Endodermal cell (in vitro differentiated cells): ENCODE data around the gene LRRK1. TPM values are rescaled to one million over a fixed set of nuclear protein-coding genes. Genes with fewer than 3 reads are reported as not detected.
A peak's percentile ranks its signal among the peaks of the same experiment; 100 is the strongest.

Experiments
- DNase-seq: peaks from one replicate; pipeline ENCODE4 v3.0.0-alpha.2; 2017
- H3K27ac ChIP-seq: 2 replicates; pipeline ENCODE4 v1.5.1; 2013; ENCODE audit warnings: mild to moderate bottlenecking, low read depth, low read length, moderate library complexity
- H3K27me3 ChIP-seq: 2 replicates; pipeline ENCODE4 v1.6.1; 2013; ENCODE audit warnings: mild to moderate bottlenecking, low read length, moderate library complexity; ENCODE audit not compliant: insufficient read depth, control insufficient read depth, poor library complexity, severe bottlenecking
- H3K36me3 ChIP-seq: 2 replicates; pipeline ENCODE4 v1.7.0; 2013; ENCODE audit warnings: mild to moderate bottlenecking, low read length, moderate library complexity; ENCODE audit not compliant: control insufficient read depth, insufficient read depth
- H3K4me1 ChIP-seq: one replicate; pipeline ENCODE4 v1.7.0; 2013; ENCODE audit warnings: low read length; ENCODE audit not compliant: control insufficient read depth, insufficient read depth
- H3K4me3 ChIP-seq: 2 replicates; pipeline ENCODE4 v1.5.1; 2013; ENCODE audit warnings: mild to moderate bottlenecking, low read length, moderate library complexity
- H3K9ac ChIP-seq: 2 replicates; pipeline ENCODE4 v1.6.1; 2013; ENCODE audit warnings: mild to moderate bottlenecking, low read length, moderate library complexity; ENCODE audit not compliant: poor library complexity, severe bottlenecking; ENCODE audit errors: extremely low read depth
- H3K9me3 ChIP-seq: 2 replicates; pipeline ENCODE4 v1.6.1; 2013; ENCODE audit warnings: mild to moderate bottlenecking, low read length, moderate library complexity; ENCODE audit not compliant: control insufficient read depth
- H3K27ac Mint-ChIP-seq: 2 replicates; pipeline ENCODE4 v1.8.0; 2020; ENCODE audit warnings: mixed read lengths
- H3K27me3 Mint-ChIP-seq: 2 replicates; pipeline ENCODE4 v1.8.0; 2021; ENCODE audit warnings: mild to moderate bottlenecking, mixed read lengths; ENCODE audit not compliant: insufficient read depth
- H3K36me3 Mint-ChIP-seq: 2 replicates; pipeline ENCODE4 v1.8.0; 2020; ENCODE audit warnings: low read depth, mixed read lengths
- H3K4me1 Mint-ChIP-seq: 2 replicates; pipeline ENCODE4 v1.8.0; 2020; ENCODE audit warnings: mixed read lengths
- H3K4me3 Mint-ChIP-seq: 2 replicates; pipeline ENCODE4 v1.8.0; 2020; ENCODE audit warnings: mild to moderate bottlenecking, moderate library complexity, mixed read lengths
- H3K9me3 Mint-ChIP-seq: 2 replicates; pipeline ENCODE4 v1.8.0; 2020; ENCODE audit warnings: mild to moderate bottlenecking, mixed read lengths
- CTCF ChIP-seq: fragments of 200-600 bp; sonication (generic); conservative IDR thresholded peaks from 2 replicates; pipeline ENCODE4 v1.5.0; 2021; ENCODE audit warnings: antibody characterized with exemption, mild to moderate bottlenecking
- WGBS, 2 experiments: methylation state at CpG; one replicate each; pipeline versions ENCODE4 v1.1.5 to v1.1.7; 2013; ENCODE audit warnings: missing lambda C conversion rate in 2 of 2, mixed read lengths in 1 of 2; ENCODE audit not compliant: insufficient coverage in 1 of 2, insufficient read length in 1 of 2; 5-methylcytosine and 5-hydroxymethylcytosine counted together
- total RNA-seq, 2 donors: library from RNA; stranded (reverse); fragmentation: NEBNext Ultra II Directional in 1 of 2; extraction: Animal tissue kit (Norgen Biotek cat#: 25700) in 1 of 2; gene quantifications; 2 replicates in 1 of 2; 3 replicates in 1 of 2; pipeline ENCODE4 v1.2.1, GENCODE V29; 2021

Gene LRRK1
- total RNA-seq, 2 donors from 2014 or later: 2.7 to 5.1 TPM

DNA sequence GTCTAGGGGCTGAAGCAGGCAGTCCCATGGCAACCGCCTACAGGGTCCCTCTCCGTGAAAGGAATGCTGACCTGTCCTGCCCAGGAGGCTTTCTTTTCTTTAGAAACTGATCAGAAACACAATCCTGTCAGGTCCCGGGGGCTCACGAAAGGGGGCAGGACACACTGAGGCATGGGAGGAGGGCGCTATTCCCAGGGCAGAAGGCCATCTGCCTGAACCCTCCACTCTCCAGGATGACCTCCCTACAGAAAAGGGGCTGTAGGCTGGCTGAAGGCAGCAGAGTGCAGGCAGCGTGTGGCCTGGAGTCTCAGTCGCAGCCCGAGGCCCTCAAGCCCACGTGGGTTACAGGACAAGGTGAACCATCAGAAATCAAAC lies 18.4 kb upstream of the LRRK1 start:
- Histone ChIP-seq H3K4me1 (peaks cover 17% of the 10 kb centered on the region), H3K4me3 (no peak overlapping the region), H3K27ac (no peak overlapping the region), H3K9ac (no peak overlapping the region), H3K36me3 (peaks cover 19% of the 10 kb centered on the region), H3K27me3 (no peaks in the 10 kb centered on the region), H3K9me3 (no peaks in the 10 kb centered on the region)
- peaks cover 15% of the 10 kb centered on the region for H3K36me3 Mint-ChIP-seq
- WGBS, 2 experiments: 64 to 88% methylated on average over 5 to 9 of the region's 9 CpGs
- TF ChIP-seq CTCF: no peak
- no peaks in the 10 kb centered on the region for H3K27me3 Mint-ChIP-seq
- no peak overlapping the region for H3K27ac Mint-ChIP-seq
- DNase-seq: peak; percentile 41
- H3K4me1 Mint-ChIP-seq: peaks cover 20% of the 10 kb centered on the region
- peaks cover 2% of the 10 kb centered on the region for H3K9me3 Mint-ChIP-seq
- no peak overlapping the region for H3K4me3 Mint-ChIP-seq

- Histone ChIP-seq H3K9ac (no peak overlapping the region), H3K4me3 (no peak overlapping the region), H3K27ac (no peak overlapping the region), H3K36me3 (peaks cover 18% of the 10 kb centered on the region), H3K27me3 (no peaks in the 10 kb centered on the region), H3K9me3 (no peaks in the 10 kb centered on the region), H3K4me1 (peaks cover 17% of the 10 kb centered on the region)
- 96 to 100% methylated on average over 2 to 3 of the region's 3 CpGs for WGBS, 2 experiments
- H3K4me1 Mint-ChIP-seq: peaks cover 20% of the 10 kb centered on the region
- H3K27me3 Mint-ChIP-seq: no peaks in the 10 kb centered on the region
- peaks cover 2% of the 10 kb centered on the region for H3K9me3 Mint-ChIP-seq
- H3K36me3 Mint-ChIP-seq: peaks cover 16% of the 10 kb centered on the region
- H3K27ac Mint-ChIP-seq: no peak overlapping the region
- peak; percentile 7 for DNase-seq
- no peak overlapping the region for H3K4me3 Mint-ChIP-seq
- TF ChIP-seq CTCF: no peak
Observed at GRCh38 chr15:100901296-100901695, 17.9 kb upstream of the LRRK1 start.

DNA sequence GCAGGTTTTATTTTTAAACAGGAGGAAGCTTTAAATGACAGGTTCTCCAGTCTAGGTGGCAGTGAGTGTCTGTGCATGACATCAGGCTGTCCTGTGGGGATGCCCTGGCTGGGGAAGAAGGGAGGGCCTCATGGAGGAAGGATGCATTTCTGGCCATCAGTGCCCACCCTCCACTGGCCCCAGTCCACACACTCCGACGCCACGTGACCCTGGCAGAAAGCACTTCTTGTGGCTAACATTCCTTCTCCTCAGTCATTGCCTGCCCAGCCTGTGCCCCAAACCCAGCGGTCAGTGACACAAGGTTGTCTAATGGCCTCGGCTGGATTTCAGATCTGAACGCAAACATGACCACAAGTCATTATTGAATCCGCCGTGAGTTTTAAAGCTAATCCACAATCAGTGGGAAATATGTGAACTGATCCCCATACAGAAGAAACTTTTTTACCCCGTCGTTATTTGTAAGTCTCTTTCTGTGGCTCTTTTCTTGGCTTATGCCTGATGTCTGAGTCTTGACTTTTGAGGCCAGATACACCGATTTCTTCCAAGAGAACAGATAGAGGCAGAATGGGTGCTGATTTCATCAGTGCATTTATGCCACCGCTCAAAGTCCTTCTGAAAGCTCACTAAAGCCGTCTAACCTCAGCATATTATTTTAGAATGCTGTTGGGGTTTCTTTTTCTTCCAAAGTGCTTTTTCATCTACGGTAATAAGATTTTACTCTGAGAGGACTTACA lies 17.3 kb upstream of the LRRK1 start:
- H3K36me3 Mint-ChIP-seq: peaks cover 16% of the 10 kb centered on the region
- peaks cover 17% of the 10 kb centered on the region for H3K4me1 ChIP-seq
- H3K36me3 ChIP-seq: peaks cover 18% of the 10 kb centered on the region
- H3K9ac ChIP-seq: no peak overlapping the region
- no peak for TF ChIP-seq CTCF
- no peak overlapping the region for H3K27ac ChIP-seq
- no peak overlapping the region for H3K4me3 Mint-ChIP-seq
- H3K27me3 ChIP-seq: no peaks in the 10 kb centered on the region
- peak; percentile 33 for DNase-seq
- H3K9me3 Mint-ChIP-seq: peaks cover 2% of the 10 kb centered on the region
- H3K4me3 ChIP-seq: no peak overlapping the region
- WGBS, 2 experiments: 93 to 94% methylated on average over 14 of the region's 14 CpGs
- no peaks in the 10 kb centered on the region for H3K9me3 ChIP-seq
- no peak overlapping the region for H3K27ac Mint-ChIP-seq
- no peaks in the 10 kb centered on the region for H3K27me3 Mint-ChIP-seq
- peaks cover 20% of the 10 kb centered on the region for H3K4me1 Mint-ChIP-seq
